Dermis microvascular lymphatic vessel endothelial cell (primary cell): ENCODE measurements around the gene GGCX. TPM values are rescaled to one million over a fixed set of nuclear protein-coding genes. Genes with fewer than 3 reads are reported as not detected.
"Not testable (repeated sequence)": the region's sequence is repeated elsewhere in the genome, so short reads cannot be mapped to it uniquely, and the experiment has no call there.

Experiments used
- DNase-seq, 2 donors: peaks; one replicate each; pipeline versions ENCODE4 v3.0.0 to v3.0.0-alpha.2; 2010; ENCODE audit warnings: low read depth in 2 of 2
- total RNA-seq: library from RNA; depleted of rRNA; stranded (reverse); fragments of >200 nt; gene quantifications from 2 replicates; pipeline ENCODE4 v1.2.1, GENCODE V29; 2014

GGCX gene
- total RNA-seq, 1 donor from 2014 or later = 27.3 TPM

GRCh38 chr2:85594715-85595300 lies 33.5 kb upstream of the GGCX start:
- DNase-seq = no peak

GRCh38 chr2:85593023-85593422 lies 31.7 kb upstream of the GGCX start:
- DNase-seq = no peak

DNA sequence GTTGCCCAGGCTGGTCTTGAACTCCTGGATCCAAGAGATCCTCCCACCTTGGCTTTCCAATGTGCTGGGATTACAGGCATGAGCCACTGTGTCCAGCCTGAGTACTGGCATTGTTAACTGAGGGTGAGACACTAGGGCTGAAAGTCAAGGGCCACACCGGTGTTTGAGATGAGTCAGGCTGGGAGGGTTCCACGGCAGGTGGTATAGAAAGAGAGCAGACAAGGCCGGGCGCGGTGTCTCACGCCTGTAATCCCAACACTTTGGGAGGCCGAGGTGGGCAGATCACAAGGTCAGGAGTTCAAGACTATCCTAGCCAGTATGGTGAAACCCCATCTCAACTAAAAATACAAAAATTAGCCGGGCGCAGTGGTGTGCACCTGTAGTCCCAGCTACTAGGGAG lies 31.0 kb upstream of the GGCX start:
- DNase-seq = not testable (repeated sequence)

DNA sequence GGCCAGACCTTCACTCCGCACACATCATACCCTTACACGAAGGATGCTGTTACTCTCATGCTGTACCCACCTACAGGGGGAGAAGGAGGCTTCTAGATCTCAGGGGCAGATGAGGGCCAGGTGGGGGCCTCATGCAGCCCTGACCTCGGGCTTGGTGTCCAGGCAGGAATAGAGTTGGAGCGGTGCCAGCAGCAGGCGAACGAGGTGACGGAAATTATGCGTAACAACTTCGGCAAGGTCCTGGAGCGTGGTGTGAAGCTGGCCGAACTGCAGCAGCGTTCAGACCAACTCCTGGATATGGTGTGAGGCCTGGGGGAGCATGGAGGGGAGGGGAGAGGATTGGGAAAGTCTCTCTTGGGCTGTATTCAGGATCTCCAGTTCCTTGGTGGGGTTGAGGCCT lies 30.3 kb upstream of the GGCX start:
- peak in 1 of 2 donors; percentile 55 for DNase-seq

DNA sequence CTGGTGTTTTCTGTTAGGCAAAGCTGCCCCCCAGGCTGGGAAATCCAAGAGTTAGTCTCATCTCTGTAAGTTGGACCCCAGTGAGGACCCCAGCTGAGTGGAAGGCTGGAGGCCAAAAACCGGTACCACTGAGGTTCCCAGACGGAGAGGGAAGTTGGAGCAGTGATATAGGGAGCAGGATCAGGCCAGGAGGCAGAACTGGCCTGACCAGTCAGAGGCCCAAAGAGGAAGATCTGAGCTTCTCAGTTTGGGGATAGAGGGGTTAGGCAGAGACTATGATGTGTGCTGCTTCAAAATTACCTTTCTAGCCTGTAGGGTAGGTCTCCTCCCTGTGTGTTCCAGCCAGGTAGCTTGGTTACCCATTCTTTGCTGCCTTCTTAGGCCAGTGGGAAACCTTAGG lies 29.7 kb upstream of the GGCX start:
- DNase-seq = no peak

- DNase-seq = peak; percentile 32 to 85
Measured at GRCh38 chr2:85589982-85590791, 28.9 kb upstream of the GGCX start.

- no peak for DNase-seq
Measured at GRCh38 chr2:85589181-85589580, 27.9 kb upstream of the GGCX start.

GRCh38 chr2:85588645-85589044 lies 27.4 kb upstream of the GGCX start:
- DNase-seq = no peak

DNA sequence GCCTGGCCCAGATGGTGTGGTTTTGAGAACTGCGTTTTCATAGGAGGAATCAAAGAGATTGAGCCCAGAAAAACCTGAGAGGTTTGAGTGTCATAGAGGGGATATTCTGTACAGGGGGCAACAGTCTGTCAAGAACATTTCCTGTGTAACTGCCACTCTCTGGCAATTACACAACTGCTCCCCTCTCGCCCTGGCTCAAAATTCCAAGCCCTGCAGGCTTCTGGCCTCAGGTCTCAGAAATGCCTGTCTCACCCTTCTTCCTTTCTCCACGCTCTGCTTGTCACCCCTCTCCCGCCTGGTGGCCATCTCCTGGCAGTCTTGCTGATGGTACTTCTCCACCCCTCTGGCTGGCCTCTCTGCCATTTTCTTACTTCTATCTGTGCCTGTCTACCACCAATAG lies 26.9 kb upstream of the GGCX start:
- no peak for DNase-seq

DNA sequence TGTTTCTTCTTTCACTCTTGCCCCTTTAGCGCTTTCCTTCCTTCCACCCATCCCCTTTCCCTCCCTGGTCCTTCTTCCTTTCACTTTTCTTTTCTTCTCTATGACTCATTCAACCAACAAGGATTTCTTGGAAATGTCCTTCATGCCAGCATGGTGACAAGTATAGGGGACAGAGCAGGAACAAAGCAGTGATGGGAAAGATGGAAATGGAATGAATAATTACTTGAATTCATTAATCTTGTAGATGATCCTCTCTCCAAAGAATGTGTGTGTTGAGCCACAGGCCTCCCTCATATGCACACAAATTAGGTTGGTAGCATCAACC lies 24.4 kb upstream of the GGCX start:
- no peak for DNase-seq

DNA sequence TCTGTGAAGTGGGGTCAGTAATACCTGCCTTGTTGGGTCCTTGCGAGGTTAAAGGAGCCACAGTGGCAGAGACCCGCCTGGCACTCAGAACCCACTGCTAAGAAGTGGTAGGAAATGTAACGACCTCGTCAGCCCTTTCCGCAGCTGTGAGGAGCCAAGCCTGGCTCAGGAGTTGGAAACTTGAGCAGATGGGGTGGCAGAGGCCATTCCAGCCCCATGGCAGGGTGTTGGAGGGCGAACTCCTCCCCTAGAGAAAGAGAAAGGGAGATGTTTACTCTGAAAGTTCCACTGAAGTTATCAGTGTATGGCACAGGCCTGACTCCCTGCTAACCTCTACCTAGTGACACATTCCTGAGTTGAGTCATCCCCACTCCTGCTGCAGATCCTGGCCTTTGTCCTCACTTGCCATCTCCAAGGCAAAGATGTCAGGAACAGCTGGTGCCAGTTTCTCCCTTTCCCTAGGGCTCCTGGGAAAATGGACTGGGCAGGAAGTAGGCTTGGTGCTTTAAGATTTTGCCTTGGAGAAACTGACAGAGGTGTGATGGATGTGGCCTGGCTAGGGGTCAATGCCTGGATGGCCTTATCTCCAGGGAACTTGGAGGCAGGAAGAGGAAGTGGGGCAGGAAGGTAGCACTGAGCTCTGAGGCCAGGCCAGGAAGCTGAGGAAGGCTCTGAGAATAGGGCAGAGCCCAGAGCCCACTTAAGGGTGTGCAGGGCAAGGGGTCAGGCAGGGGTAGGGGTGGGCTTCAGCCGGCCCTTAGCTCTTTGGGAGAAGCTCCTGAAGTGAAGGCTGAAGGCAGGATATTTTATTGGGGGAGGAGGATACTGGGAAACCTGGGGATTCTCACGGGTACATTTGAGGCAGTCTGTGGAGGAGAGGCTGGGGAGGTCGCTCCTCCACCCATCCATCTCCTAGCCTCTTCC lies 23.8 kb upstream of the GGCX start:
- peak; percentile 64 to 89 for DNase-seq

- peak in 1 of 2 donors; percentile 45 for DNase-seq
Measured at GRCh38 chr2:85584354-85584856, 23.1 kb upstream of the GGCX start, which contains the start of gene VAMP5. Gene VAMP5 (plus strand): TSS chr2:85584431. CDS start chr2:85584491, 60 bp downstream.

- DNase-seq = no peak
Measured at GRCh38 chr2:85583667-85584353, 22.5 kb upstream of the GGCX start.

DNA sequence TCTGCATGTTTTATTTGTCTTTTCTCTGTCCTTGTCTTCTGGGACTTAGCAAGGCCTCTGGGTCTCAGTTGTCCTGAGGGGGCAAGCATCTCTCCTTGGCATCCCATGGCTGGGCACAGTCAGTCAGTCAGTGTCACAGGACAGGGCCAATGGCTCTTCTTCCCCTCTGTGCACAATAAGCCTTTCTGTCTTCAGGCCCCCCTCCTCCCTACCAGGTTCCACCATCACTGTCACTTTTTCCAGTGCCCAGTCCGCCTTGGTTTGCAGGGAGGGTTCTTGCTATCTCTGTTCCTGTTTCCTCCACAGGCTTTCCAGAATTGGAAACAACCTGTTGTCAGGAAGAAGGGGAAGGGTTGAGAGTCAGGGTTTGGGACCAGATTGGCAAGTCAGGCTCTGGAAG lies 21.2 kb upstream of the GGCX start:
- DNase-seq = no peak

GRCh38 chr2:85580206-85580605 lies 18.9 kb upstream of the GGCX start:
- DNase-seq = no peak

GRCh38 chr2:85579266-85579935 lies 18.1 kb upstream of the GGCX start:
- DNase-seq = no peak

DNA sequence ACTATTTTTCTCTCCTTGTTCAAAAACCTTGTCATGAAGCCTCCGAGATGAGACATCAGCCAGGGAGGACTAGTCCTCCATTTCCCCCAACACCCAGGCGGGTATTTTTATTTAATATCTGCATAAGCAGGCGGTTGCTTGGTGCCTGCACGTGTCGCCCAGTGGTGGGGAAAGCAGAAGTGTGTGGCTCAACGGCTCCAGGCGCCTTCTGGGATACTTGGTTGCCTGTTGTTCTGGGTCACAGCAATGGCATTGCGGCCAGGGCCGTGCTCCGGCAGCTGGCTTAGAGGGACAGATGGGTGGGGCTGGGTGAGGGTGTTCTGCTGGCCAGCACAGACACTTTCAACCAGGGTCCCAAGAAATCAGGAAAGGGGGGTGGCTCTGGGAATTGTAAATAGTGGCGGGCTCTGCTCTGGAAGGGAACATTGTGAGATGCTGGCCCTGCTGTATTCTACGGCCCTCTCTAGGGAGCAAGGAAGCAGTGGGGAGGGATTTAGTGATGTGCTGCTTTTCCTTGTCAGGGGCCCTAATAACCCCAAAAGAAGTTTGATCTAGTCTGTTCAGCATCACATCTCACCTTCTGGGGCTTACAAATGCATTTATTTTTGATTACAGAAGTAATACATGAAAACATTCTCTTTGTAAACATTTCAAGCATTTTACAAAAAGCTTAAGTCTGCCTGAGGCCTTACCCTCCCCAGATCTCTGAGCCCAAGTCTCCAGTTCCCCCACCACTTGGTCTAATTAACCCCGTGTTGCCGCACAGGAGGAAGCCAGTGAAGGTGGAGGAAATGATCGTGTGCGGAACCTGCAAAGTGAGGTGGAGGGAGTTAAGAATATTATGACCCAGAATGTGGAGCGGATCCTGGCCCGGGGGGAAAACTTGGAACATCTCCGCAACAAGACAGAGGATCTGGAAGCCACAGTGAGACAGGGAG lies 17.2 kb upstream of the GGCX start:
- DNase-seq = no peak

- no peak for DNase-seq
Measured at GRCh38 chr2:85577386-85578242, 16.3 kb upstream of the GGCX start, which contains the start of gene VAMP8. Gene VAMP8 (plus strand): TSS chr2:85577586. CDS start chr2:85577647, 61 bp downstream.

GRCh38 chr2:85577063-85577385 lies 15.7 kb upstream of the GGCX start:
- no peak for DNase-seq
